HG03442 (cell line): ENCODE results near the gene KLHL10.
"Not testable (repeated sequence)": the region's sequence is repeated elsewhere in the genome, so short reads cannot be mapped to it uniquely, and the experiment has no call there.

ENCODE experiments used
- ATAC-seq: cut with Tn5 transposase; IDR thresholded peaks from one replicate; pipeline ENCODE4 v1.9.1; 2021; ENCODE audit warnings: mild to moderate bottlenecking, moderate library complexity; ENCODE audit not compliant: unreplicated experiment

The KLHL10 gene

DNA sequence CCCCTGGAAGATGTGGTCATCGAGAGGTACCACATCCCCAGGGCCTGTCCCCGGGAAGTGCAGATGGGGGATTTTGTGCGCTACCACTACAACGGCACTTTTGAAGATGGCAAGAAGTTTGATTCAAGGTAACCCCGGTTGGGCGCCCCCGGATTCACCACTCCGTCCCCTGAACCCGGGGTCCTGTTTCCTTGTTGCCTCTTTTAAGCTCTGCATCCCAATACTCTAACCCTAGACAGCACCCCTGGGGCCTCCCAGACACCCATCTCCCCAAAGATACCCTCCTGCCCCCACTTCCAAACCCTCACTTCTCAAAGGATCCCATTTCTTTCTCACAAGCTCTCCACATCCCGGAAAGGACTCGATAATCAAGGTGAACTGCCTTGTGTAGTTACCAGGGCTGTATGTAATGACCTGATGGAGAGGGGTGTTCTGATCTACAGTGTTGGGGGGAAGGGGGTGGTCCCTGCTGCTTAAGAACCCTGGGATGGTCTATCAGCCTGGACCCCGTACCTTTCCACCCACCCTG, 24.4 kb upstream of the KLHL10 start:
- no peak for ATAC-seq

DNA sequence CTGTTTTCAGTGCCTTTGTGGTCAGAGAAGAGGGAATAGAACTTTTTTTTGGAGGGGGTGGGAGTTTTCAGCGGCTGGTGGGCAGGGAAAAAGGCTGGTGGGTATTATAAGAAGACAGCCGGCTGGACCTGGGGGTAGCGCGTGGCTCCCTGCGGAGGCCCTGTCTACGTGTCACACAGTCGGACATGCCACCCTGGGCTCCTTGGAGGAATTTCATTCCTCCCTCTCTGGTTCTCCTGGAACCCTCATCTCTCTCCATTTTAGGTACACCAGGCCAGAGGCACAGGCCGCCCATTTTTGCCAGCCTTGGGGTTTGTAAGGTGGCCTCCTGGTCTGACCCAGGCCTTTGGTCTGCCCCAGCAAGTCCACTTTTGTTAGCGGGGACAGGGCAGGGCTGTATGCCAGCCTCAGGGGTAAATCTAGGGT, 23.9 kb upstream of the KLHL10 start:
- ATAC-seq, result no peak

DNA sequence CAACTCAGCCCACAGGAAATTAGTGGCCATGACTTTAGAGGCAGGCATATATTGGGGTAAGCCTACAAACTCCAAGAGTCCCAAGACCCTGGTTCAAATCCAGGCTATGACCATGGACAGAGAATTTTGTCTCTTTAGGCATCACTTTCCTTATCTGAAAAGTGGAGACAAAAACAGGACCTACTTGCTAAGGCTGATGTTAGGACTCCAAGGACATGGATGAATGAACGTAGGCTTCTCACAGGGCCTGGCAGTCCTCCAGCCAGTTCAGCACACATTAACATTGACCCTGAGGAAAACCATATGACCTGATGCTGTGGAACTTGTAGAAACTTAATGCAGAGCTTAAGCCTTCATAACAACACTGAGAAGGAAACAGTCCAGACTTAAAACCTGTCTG, 23.4 kb upstream of the KLHL10 start:
- no peak for ATAC-seq

DNA sequence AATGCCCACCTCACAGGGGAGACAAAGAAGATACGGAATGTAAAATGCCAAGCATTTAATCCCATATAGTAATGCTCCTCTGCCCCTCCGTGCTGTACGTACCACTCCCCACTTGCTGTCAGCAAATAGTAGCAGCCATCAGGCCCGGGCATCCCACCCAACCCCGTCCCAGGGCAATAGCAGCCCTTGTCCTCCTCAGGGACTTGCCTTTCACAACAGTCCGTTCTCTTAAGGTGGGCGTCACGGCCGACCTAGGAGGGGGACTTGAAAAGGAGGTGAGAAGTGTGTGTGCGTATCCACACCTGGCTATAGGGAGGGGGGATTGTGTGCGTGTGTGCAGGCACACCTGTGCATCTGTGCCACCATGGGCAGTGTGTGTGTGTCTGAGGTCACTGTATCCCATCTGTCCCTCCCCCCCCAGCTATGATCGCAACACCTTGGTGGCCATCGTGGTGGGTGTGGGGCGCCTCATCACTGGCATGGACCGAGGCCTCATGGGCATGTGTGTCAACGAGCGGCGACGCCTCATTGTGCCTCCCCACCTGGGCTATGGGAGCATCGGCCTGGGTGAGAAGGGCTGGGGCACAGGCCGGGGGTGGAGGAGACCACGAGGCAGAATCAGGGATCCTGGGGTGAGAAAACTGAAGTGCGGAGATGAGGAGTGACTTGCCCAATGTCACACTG, 20.8 kb upstream of the KLHL10 start:
- ATAC-seq, result no peak

DNA sequence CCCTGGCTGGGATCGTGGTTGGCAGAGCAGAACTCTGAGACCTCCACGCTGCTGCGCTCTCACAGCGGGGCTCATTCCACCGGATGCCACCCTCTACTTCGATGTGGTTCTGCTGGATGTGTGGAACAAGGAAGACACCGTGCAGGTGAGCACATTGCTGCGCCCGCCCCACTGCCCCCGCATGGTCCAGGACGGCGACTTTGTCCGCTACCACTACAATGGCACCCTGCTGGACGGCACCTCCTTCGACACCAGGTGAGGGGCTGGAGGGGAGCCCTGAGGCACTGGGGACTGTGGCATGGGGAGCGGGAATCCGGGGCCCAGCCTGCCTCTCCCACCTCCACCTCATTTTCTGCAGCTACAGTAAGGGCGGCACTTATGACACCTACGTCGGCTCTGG, 19.6 kb upstream of the KLHL10 start:
- ATAC-seq, result no peak

DNA sequence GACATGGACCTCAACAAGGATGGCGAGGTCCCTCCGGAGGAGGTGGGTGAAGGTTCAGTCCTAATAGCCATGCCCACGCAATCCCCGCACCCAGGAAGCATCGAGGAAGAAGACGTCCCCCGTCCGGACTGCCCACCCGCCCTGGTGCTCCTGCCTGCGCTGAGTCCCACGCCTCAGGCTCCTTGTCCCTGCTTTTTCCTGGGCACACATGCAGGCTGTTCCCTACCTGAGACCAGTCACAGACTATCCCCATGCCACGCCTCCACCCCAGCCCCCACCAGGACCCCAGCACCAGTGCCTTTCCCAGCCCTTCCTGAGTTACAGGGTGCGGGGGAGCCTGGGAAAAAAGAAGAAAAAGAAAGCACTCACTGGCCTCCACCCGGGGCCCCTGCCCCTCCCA, 15.8 kb upstream of the KLHL10 start:
- ATAC-seq, result no peak

DNA sequence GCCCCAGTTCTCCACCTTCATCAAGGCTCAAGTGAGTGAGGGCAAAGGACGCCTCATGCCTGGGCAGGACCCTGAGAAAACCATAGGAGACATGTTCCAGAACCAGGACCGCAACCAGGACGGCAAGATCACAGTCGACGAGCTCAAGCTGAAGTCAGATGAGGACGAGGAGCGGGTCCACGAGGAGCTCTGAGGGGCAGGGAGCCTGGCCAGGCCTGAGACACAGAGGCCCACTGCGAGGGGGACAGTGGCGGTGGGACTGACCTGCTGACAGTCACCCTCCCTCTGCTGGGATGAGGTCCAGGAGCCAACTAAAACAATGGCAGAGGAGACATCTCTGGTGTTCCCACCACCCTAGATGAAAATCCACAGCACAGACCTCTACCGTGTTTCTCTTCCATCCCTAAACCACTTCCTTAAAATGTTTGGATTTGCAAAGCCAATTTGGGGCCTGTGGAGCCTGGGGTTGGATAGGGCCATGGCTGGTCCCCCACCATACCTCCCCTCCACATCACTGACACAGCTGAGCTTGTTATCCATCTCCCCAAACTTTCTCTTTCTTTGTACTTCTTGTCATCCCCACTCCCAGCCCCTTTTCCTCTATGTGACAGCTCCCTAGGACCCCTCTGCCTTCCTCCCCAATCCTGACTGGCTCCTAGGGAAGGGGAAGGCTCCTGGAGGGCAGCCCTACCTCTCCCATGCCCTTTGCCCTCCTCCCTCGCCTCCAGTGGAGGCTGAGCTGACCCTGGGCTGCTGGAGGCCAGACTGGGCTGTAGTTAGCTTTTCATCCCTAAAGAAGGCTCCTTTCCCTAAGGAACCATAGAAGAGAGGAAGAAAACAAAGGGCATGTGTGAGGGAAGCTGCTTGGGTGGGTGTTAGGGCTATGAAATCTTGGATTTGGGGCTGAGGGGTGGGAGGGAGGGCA, 15.1 kb upstream of the KLHL10 start:
- ATAC-seq, result no peak

DNA sequence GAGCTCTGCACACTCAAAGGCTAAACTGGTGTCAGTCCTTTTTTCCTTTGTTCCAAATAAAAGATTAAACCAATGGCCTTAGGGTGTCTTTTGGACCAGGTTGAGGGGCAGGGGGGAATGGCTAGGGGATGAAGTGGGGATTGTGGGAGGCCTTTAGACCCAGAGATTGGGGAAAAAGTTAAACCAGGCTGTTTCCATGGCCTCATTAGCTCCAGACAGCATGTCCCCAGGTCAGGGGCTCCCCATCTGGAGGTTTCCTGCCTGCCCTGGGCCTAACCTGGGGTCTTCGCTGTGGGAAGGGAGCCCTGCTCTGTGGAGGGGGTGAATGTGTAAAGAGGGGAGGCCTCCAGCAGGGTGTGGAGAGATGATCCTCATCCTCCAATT, 14.5 kb upstream of the KLHL10 start:
- no peak for ATAC-seq

DNA sequence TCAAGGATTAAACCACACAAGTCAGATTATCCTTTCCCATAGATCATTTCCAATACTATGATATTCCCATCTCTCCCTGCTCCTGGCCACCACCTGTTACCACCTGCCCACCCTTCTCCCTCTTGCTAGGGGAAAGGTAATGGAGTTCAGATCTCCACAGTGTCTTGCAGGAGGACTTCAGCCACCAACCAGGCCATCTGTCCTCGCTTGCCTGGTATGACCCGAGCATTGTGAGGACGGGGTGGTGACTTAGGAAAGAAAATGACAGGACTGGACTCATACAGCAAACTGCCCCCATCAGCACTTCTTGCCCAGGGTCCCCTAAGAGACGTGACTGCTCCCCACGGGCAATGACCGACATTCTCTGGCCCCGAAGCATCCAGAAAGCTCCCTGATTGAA, 14.0 kb upstream of the KLHL10 start:
- ATAC-seq, result no peak

DNA sequence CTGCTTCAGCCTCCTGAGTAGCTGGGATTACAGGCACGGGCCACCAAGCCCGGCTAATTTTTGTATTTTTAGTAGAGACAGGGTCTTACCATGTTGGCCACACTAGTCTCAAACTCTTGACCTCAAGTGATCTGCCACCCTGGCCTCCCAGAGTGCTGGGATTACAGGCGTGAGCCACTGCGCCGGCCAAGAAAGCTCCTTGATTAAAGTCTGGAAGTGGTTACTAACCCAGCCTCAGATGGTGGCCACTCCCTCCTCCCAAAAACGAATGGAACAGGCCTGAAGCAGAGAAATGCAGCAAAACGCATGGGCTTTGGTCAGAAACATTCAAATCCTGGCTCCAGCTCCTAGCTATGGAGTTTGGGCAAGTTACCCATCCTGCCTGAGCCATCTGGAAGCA, 13.5 kb upstream of the KLHL10 start:
- no peak for ATAC-seq

DNA sequence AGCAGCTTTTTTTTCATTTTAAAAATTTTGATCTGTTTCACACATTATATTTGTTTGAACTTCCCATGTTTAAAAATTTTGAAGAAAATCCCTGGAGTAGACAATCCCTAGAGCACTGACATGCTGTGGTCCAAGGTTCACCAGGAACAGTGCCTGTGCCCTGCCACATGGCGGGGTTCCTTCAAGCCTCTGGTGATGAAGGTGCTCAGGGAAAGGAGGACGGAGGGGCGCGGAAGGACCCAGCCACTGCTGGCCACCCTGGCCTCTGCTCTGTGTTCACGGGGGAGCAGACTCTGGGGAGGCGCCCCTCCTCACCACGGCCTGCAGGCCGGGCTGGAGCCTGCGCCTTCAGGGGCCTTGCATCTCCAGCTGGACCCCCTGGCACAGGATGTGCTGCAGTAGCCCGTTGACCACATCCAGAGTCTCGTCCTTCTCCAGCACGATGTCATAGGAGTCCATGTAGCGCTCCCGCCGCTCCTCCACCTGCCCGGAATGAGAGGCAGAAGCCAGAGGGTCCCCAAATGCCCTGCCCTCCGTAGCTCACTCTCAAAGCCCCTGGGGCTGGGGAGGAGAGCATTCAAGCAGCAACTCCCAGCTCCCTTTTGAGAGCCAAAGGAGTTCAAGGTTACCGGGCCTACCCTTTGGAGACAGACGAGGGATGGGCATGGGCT, 12.3 kb upstream of the KLHL10 start:
- ATAC-seq, result no peak

DNA sequence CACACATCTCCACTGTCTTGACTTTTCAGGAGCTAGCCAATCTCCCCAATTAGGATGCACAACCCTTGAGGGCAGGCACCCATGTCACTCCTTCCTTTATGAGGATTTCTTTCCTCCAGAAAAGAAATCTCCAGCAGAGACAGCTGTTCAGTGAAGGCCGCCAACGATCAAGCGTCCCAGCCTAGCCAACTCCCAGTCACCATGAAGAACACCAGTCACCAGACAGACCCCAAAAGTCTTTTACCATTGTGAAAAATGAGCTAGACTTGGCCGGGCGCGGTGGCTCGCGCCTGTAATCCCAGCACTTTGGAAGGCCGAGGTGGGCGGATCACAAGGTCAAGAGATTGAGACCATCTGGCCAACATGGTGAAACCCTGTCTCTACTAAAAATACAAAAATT, 7.7 kb upstream of the KLHL10 start:
- not testable (repeated sequence) for ATAC-seq

DNA sequence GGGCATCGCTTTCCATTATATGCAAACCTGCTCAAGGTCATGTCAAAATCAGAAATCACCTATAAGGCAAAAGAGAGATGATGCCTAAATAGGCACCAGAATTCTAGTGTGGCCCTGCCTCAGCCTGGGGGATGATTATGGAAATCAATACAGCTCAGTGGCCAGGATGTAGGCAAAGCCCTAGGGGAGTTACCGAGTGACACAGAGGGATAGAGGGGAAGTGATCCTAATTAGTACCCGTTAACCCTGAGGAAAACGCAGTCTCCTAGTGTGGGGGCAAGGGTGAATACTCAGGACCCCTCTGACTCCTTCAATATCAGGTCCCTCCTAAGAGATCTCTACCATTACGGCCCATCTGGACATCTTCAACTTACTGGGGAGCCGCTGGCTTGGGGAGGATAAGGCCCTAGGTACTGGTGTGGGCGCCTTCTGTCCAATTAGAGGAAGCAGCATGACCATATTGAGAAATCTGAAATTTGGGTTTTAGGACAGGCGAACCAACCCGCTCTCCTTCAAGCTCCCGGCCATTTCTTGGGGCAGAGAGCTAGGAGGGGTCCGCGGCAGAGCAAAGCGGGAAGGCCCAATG, 2.3 kb upstream of the KLHL10 start:
- peak; percentile 30 for ATAC-seq

DNA sequence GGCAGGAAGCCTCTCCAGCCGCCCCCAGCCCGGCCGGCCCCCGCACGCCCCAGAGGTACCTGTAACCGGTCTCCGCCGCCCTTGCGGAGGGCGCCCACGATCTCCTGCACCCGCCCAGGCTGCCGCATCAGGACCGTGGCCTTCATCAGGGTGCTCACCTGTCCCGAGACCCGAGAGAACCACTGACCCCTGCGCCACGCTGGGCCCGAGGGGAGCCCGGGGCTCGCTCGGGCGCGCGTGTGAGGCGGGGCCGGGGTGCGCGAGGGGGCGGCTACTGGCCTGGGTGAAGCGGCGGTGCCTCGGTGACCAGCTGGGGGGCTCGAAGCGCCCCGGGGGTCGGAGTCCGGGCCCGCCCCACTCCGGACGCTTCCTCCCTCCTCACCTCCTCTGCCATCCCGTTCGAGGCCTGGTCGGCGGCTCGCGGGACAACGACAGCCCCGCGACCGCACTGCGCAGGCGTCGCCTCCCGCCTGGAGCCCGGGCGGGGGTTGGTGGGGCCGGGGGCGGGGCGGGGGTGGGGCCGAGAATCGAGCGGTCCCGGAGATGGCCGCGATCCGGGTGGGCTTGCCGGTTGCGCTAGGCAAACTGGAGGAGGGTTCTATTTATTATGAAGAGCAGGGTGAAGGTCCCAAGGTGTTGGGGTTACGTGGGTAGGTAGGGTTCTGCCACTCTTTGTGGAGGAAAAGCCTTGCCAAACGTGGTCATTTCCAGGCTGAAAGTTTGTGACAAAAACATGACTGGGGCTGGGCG, 1.6 kb upstream of the KLHL10 start, which contains the start of gene NT5C3B:
TSS of gene NT5C3B (minus strand) at position 433 of the 750 bp plus-strand sequence. CDS start at position 394, 39 bp downstream.
- ATAC-seq, result peak; percentile 61

DNA sequence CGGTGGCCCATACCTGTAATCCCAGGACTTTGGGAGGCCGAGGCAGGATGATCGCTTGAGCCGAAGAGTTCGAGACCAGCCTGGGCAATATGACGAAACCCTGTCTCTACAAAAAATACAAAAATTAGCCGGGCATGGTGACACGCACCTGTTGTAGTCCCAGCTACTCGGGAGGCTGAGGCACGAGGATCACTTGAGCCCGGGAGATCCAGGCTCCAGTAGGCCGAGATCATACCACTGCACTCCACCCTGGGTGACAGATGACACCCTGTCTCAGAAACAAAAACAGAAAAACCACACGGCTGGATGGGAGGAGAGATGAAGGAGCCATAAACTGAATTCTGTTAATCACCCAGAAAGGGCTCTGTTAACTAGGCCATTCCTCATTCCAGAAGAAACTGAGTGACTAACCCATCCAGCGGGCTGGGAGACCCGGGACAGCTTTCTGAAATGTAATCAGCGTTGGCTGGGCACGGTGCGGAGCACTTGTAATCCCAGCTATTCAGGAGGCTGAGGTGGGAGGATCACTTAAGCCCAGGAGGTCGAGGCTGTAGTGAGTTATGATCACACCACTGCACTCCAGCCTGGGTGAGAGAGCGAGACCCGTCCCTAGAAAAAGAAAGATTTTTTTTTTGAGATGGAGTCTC, 952 bp upstream of the KLHL10 start:
- ATAC-seq, result no peak

DNA sequence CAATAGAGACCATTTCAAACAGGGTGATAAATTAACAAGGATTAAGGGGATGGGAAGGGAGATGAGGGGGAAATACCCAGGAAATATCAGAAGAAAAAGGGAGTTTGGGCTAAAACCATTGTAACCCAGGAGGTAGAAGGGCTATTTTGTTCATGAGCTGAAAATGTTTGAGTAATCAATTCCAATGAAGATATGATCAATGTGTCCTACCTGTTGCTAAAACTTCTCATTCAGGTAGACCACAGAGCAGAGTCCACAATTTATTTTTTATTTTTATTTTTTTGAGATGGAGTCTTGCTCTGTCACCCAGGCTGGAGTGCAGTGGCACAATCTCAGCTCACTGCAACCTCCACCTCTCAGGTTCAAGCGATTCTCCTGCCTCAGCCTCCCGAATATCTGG, 1.8 kb downstream of the KLHL10 start:
- ATAC-seq, result not testable (repeated sequence)

DNA sequence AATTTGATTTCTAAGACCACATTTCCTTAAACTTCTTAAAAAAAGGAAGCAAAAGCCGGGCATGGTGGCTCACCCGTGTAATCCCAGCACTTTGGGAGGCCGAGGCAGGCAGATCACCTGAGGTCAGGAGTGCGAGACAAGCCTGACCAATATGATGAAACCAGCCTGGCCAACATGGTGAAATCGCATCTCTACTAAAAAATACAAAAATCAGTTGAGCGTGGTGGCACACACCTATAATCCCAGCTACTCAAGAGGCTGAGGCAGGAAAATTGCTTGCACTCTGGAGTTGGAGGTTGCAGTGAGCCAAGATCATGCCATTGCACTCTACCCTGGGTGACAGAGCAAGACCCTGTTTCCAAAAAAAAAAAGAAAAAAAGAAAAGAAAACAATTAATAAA, 3.2 kb downstream of the KLHL10 start:
- not testable (repeated sequence) for ATAC-seq

DNA sequence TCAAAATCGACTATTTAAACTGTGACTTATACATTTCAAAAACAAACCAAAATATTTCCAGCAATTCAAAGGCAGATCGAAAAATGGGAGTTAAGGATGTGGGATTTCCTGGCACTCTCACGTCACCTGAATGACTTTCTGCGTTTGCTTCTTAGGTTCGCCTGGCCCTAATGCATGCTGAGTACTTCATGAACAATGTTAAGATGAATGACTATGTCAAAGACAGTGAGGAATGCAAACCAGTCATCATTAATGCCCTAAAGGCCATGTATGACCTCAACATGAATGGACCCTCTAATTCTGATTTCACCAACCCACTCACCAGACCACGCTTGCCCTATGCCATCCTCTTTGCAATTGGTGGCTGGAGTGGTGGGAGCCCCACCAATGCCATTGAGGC, 7.3 kb downstream of the KLHL10 start:
- no peak for ATAC-seq

DNA sequence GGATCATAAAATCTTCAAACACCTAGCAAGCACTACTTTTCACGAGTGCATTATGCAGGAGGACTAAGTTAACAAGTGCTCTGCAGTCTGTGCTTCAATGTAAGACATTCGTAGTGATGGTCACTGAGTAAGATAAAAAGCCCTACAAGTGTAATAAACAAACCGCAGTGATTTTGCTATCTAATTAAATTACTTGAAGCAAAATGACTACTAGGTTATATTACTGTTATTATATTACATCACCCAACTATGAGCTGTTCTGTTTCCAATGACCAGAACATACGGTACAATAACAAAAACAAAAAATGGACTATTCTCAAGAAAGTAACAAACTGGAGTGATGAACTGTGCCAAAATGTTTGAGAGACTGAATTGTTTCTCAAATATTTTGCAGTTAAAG, 11.2 kb downstream of the KLHL10 start:
- ATAC-seq, result no peak
